ENCODE results near the gene ZNF444.

The ZNF444 gene

DNA sequence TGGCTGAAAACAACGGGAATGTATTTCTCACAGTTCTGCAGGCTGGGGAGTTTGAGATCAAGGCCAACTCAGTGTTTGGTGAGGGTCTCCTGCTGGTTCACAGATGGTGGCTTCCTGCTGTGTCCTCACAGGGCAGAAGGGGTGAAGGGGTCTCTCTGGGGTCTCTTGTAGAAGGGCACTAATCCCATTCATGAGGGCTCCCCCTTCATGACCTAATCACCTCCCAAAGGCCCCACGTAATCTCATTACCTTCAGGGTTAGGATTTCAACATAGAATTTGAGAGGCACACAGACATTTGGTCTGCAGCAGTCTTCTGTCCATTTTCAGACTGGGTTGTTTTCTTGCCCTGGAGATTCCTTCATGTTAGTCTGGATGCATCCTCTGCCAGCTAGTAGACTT, 11.6 kb downstream of the ZNF444 start:
- DNase-seq (ENCODE audit: low read depth), result no peak
- no peak overlapping the region for H3K4me3 ChIP-seq (ENCODE audit: control insufficient read depth, low read depth, low read length)

DNA sequence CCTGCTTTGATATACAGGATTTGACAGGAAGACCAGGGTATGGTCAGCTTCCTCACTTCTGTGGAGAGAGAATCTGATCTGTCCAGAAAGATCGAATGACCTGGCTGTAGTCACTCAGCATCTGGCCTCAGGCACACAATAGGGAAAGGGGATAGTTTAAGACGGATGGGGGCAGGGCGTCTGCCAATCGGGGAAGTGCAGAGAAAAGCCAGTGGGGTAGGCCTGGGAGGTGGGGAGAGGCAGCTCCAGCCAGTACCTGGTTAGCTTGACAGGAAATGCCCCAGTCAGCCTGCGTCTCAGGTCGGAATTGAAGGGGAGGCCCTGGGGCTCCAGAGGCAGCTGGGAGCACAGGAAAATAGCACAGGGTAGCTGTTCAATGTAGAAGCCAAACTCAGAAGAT, 12.4 kb downstream of the ZNF444 start:
- TF ChIP-seq, protein P1, sequence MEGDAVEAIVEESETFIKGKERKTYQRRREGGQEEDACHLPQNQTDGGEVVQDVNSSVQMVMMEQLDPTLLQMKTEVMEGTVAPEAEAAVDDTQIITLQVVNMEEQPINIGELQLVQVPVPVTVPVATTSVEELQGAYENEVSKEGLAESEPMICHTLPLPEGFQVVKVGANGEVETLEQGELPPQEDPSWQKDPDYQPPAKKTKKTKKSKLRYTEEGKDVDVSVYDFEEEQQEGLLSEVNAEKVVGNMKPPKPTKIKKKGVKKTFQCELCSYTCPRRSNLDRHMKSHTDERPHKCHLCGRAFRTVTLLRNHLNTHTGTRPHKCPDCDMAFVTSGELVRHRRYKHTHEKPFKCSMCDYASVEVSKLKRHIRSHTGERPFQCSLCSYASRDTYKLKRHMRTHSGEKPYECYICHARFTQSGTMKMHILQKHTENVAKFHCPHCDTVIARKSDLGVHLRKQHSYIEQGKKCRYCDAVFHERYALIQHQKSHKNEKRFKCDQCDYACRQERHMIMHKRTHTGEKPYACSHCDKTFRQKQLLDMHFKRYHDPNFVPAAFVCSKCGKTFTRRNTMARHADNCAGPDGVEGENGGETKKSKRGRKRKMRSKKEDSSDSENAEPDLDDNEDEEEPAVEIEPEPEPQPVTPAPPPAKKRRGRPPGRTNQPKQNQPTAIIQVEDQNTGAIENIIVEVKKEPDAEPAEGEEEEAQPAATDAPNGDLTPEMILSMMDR (IDR thresholded peaks at IDR 0.05; ENCODE audit: control insufficient read depth, insufficient read depth, low read depth, low read length, missing control alignments), result no peak
- DNase-seq (ENCODE audit: low read depth), result no peak
- no peak overlapping the region for H3K4me3 ChIP-seq (ENCODE audit: control insufficient read depth, low read depth, low read length)

More for the DNA sequence above, 11.6 kb downstream of the ZNF444 start:
- TF ChIP-seq, protein P1 (IDR thresholded peaks at IDR 0.05; ENCODE audit: control insufficient read depth, insufficient read depth, low read depth, low read length, missing control alignments), result no peak

DNA sequence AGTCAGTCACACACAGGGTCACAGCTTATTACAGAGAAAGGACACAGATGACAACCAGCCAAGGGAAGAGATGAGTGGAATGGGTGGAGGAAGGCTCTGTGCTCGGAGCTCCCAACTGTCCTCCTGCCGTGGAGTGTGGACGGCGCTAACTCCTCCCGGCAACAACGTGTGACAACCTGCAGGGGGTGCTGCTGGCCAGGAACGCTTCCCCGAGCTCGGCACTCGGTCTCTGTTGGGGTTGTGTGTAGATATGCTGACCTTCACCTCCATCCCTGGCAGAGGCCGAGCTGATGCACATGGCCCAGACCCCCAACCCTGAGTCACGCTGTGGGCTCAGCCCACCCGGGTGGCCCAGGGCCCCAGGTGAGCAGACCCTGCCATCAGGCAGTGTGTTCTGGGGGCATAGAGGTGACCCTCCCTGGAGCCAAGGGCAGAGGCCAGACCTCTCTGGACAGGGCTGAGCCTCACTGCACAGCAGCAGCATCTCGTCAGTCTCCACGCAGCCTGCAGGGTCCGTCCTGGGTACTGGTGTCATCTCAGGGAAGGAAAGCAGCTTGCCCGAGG, 14.1 kb downstream of the ZNF444 start:
- TF ChIP-seq, protein P1 (IDR thresholded peaks at IDR 0.05; ENCODE audit: control insufficient read depth, insufficient read depth, low read depth, low read length, missing control alignments), result peak; percentile 39
- no peak for DNase-seq (ENCODE audit: low read depth)
- H3K4me3 ChIP-seq (ENCODE audit: control insufficient read depth, low read depth, low read length), result no peak overlapping the region

DNA sequence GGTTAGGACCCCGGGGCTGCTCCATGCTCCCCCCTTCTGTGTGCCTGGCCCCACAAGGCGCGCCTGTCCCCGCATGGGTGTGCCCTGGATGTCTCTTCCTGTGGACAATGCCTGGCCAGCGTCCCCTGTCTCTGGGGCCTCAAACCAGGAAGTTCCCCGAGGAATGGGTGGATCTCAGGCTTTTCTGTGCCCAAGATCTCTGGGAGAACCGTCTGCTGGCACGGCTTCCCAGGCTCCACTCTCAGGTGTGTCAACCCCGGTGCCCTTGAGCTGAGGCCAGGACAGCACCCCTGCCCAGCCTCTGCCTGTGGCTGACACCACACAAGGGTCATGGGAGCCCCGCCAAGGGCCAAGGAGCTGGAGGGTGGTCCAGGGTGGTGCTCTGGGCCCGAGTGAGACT, 15.7 kb downstream of the ZNF444 start:
- H3K4me3 ChIP-seq (ENCODE audit: control insufficient read depth, low read depth, low read length), result no peak overlapping the region
- TF ChIP-seq, protein P1 (IDR thresholded peaks at IDR 0.05; ENCODE audit: control insufficient read depth, insufficient read depth, low read depth, low read length, missing control alignments), result no peak
- DNase-seq (ENCODE audit: low read depth), result no peak

DNA sequence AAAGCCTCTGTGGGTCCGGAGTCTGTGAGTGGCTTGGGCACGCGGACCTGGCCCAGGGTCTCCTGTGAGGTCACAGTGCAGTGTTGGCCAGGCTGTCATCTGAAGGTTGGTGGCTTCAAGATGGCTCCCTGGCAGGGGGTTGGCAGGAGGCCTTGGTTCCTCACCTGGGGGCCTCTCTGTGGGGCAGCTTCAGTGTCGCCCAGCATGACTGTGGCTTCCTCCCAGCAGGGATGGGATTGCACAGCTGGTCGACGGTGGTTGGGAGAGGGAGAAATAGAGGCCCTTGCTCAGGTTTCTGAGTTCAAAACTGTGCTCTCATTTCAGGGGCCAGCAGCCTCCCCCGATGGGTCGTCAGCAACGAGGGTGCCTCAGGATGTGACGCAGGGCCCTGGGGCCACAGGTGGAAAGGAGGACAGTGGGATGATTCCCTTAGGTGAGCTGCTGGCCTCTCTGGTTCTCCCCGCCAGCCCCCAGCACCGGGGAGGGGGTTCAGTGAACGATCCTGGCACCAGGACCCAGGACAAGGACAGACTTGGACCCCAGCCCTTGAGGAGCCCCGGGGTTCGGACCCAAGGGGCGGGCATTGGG, 17.2 kb downstream of the ZNF444 start:
- DNase-seq (ENCODE audit: low read depth), result no peak
- no peak overlapping the region for H3K4me3 ChIP-seq (ENCODE audit: control insufficient read depth, low read depth, low read length)
- TF ChIP-seq, protein P1 (IDR thresholded peaks at IDR 0.05; ENCODE audit: control insufficient read depth, insufficient read depth, low read depth, low read length, missing control alignments), result no peak

DNA sequence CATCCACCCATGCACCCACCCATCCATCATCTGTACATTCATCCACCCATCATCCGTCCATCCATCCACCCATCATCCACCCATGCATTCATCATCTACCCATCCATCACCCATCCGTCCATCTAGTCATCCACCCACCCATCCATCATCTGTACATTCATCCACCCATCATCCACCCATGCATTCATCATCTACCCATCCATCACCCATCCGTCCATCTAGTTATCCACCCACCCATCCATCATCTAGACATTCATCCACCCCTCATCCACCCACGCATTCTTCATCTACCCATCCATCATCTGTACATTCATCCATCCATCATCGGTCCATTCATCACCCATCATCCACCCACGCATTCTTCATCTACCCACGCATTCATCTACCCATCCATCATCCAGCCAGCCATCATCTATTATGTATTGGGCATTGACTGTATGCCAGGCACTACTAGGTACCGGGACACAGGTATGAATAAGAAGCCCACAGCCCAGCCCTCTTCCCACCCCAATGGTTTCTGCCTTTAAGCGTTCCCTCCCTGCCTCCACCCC, 18.0 kb downstream of the ZNF444 start:
- no peak for DNase-seq (ENCODE audit: low read depth)
- H3K4me3 ChIP-seq (ENCODE audit: control insufficient read depth, low read depth, low read length), result no peak overlapping the region
- TF ChIP-seq, protein P1 (IDR thresholded peaks at IDR 0.05; ENCODE audit: control insufficient read depth, insufficient read depth, low read depth, low read length, missing control alignments), result no peak

Measured in AG09309 (cell line).